ENCODE results near the gene DNAH8.

Gene DNAH8

GRCh38 chr6:38843798-38844197 is 128.7 kb downstream of the DNAH8 start:
- DNase-seq (ENCODE audit: insufficient read length, low spot score), result no peak
- FAIRE-seq, result no peak

GRCh38 chr6:38845931-38846330 is 130.8 kb downstream of the DNAH8 start:
- DNase-seq (ENCODE audit: insufficient read length, low spot score) (no peak), FAIRE-seq (no peak)
- no peak for TF ChIP-seq POLR2A (IDR thresholded peaks at IDR 0.05; ENCODE audit: low read depth, low read length)

More at GRCh38 chr6:38843798-38844197, 128.7 kb downstream of the DNAH8 start:
- TF ChIP-seq POLR2A (IDR thresholded peaks at IDR 0.05; ENCODE audit: low read depth, low read length), result no peak

GRCh38 chr6:38846361-38846760 is 131.2 kb downstream of the DNAH8 start:
- FAIRE-seq (no peak), DNase-seq (ENCODE audit: insufficient read length, low spot score) (no peak)
- no peak for TF ChIP-seq POLR2A (IDR thresholded peaks at IDR 0.05; ENCODE audit: low read depth, low read length)

- DNase-seq (ENCODE audit: insufficient read length, low spot score) (no peak), FAIRE-seq (peak; percentile 50)
- no peak for TF ChIP-seq POLR2A (IDR thresholded peaks at IDR 0.05; ENCODE audit: low read depth, low read length)
Measured at GRCh38 chr6:38846844-38847243, 131.7 kb downstream of the DNAH8 start.

- DNase-seq (ENCODE audit: insufficient read length, low spot score), result no peak
- no peak for FAIRE-seq
Measured at GRCh38 chr6:38847497-38847896, 132.4 kb downstream of the DNAH8 start.

GRCh38 chr6:38848760-38849159 is 133.6 kb downstream of the DNAH8 start:
- no peak for DNase-seq (ENCODE audit: insufficient read length, low spot score)
- FAIRE-seq, result no peak
- no peak for TF ChIP-seq POLR2A (IDR thresholded peaks at IDR 0.05; ENCODE audit: low read depth, low read length)

More at GRCh38 chr6:38847497-38847896, 132.4 kb downstream of the DNAH8 start:
- no peak for TF ChIP-seq POLR2A (IDR thresholded peaks at IDR 0.05; ENCODE audit: low read depth, low read length)

GRCh38 chr6:38852215-38852614 is 137.1 kb downstream of the DNAH8 start:
- FAIRE-seq (no peak), DNase-seq (ENCODE audit: insufficient read length, low spot score) (no peak)
- no peak for TF ChIP-seq POLR2A (IDR thresholded peaks at IDR 0.05; ENCODE audit: low read depth, low read length)

- DNase-seq (ENCODE audit: insufficient read length, low spot score) (no peak), FAIRE-seq (no peak)
Measured at GRCh38 chr6:38853236-38853635, 138.1 kb downstream of the DNAH8 start.

GRCh38 chr6:38856492-38856891 is 141.4 kb downstream of the DNAH8 start:
- FAIRE-seq, result no peak
- TF ChIP-seq POLR2A (IDR thresholded peaks at IDR 0.05; ENCODE audit: low read depth, low read length), result no peak
- no peak for DNase-seq (ENCODE audit: insufficient read length, low spot score)

More at GRCh38 chr6:38853236-38853635, 138.1 kb downstream of the DNAH8 start:
- no peak for TF ChIP-seq POLR2A (IDR thresholded peaks at IDR 0.05; ENCODE audit: low read depth, low read length)

- no peak for TF ChIP-seq POLR2A (IDR thresholded peaks at IDR 0.05; ENCODE audit: low read depth, low read length)
- no peak for DNase-seq (ENCODE audit: insufficient read length, low spot score)
- no peak for FAIRE-seq
Measured at GRCh38 chr6:38857815-38858214, 142.7 kb downstream of the DNAH8 start.

GRCh38 chr6:38860041-38860440 is 144.9 kb downstream of the DNAH8 start:
- no peak for FAIRE-seq
- no peak for TF ChIP-seq POLR2A (IDR thresholded peaks at IDR 0.05; ENCODE audit: low read depth, low read length)
- no peak for DNase-seq (ENCODE audit: insufficient read length, low spot score)

- FAIRE-seq (no peak), DNase-seq (ENCODE audit: insufficient read length, low spot score) (no peak)
- no peak for TF ChIP-seq POLR2A (IDR thresholded peaks at IDR 0.05; ENCODE audit: low read depth, low read length)
Measured at GRCh38 chr6:38861926-38862401, 146.9 kb downstream of the DNAH8 start.

- DNase-seq (ENCODE audit: insufficient read length, low spot score) (no peak), FAIRE-seq (peak; percentile 20)
- TF ChIP-seq POLR2A (IDR thresholded peaks at IDR 0.05; ENCODE audit: low read depth, low read length), result no peak
Measured at GRCh38 chr6:38865521-38866174, 150.5 kb downstream of the DNAH8 start.

- FAIRE-seq (no peak), DNase-seq (ENCODE audit: insufficient read length, low spot score) (no peak)
- no peak for TF ChIP-seq POLR2A (IDR thresholded peaks at IDR 0.05; ENCODE audit: low read depth, low read length)
Measured at GRCh38 chr6:38867726-38868125, 152.6 kb downstream of the DNAH8 start.

Data from H54 (cell line).